ENCODE results near the gene B3GALT2. TPM values are rescaled to one million over a fixed set of nuclear protein-coding genes. Genes with fewer than 3 reads are reported as not detected.

The B3GALT2 gene
- total and polyA plus RNA-seq, 9 of the 15 experiments (the other 6 are each of a cell fraction or from before 2014, with no cell fraction given): 0.03 TPM; not detected in 8

DNA sequence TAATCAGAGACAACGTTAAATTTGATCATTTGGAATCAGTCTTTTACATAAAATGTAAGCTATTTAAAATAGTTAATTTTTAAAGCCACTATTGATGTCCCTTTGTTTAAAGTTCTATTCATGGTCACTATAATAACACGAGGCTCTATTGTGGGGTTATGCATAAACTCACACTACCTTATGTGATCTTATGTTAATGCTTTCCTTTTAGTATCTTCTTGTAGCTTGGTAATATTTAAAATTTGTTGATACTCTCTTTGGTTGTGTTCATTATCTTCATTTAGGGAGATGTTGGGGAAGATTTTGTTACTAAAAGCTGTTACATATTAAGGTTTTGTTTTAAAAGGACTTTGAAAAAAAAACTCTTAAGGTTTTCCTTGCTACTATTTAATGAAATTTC is 1.2 kb downstream of the B3GALT2 start:
- Histone ChIP-seq H3K4me1 (replicated peaks in 1 of 2; ENCODE audit: control insufficient read depth in 2 of 2, insufficient read depth in 2 of 2, low read length in 2 of 2) (no peaks in the 10 kb centered on the region; a peak in 1 of 5 replicates), H3K36me3 (ENCODE audit: control insufficient read depth, insufficient read depth, low read length) (no peaks in the 10 kb centered on the region), H3K9ac (ENCODE audit: insufficient read depth in 1 of 2, low read depth in 2 of 2, low read length in 2 of 2) (no peak overlapping the region), H3K9me1 (ENCODE audit: control insufficient read depth, insufficient read depth, low read length) (no peaks in the 10 kb centered on the region), H3K9me3 (replicated peaks; ENCODE audit: control insufficient read depth, insufficient read depth, low read depth, low read length) (no peaks in the 10 kb centered on the region), H3K79me2 (ENCODE audit: control insufficient read depth, insufficient read depth, low read length) (peaks cover 78% of the 10 kb centered on the region), H3K4me3 (no peak overlapping the region), H3K27ac (ENCODE audit: extremely low read depth, low read depth, low read length) (no peak overlapping the region), H3K27me3 (ENCODE audit: control insufficient read depth in 2 of 2, insufficient read depth in 2 of 2, low read length in 2 of 2) (no peaks in the 10 kb centered on the region), H2AFZ (ENCODE audit: low read depth, low read length) (no peak overlapping the region), H3K4me2 (ENCODE audit: insufficient read depth, low read length) (no peak overlapping the region), H4K20me1 (replicated peaks; ENCODE audit: control insufficient read depth, insufficient read depth, low read length) (peaks cover 3% of the 10 kb centered on the region; the same call in 1 of the 2 replicates)
- no TSS peak for BruUV-seq (replicated peaks)
- TF ChIP-seq ELF1 (tag; IDR thresholded peaks at IDR 0.05) (no peak), XRCC5 (IDR thresholded peaks at IDR 0.05; ENCODE audit: low read depth, low read length) (no peak), CSDE1 (IDR thresholded peaks at IDR 0.05) (no peak), STAT5A (IDR thresholded peaks at IDR 0.05; ENCODE audit: borderline replicate concordance, low read length) (no peak), CAMTA2 (CRISPR knock-in tag; conservative IDR thresholded peaks at IDR 0.05) (no peak), POLR2A (conservative IDR thresholded peaks at IDR 0.05) (no peak), MYBL2 (IDR thresholded peaks at IDR 0.05; ENCODE audit: low read depth) (no peak), MYBL2 (CRISPR knock-in tag; IDR thresholded peaks at IDR 0.05; ENCODE audit: borderline replicate concordance) (no peak), FUS (optimal IDR thresholded peaks at IDR 0.05; ENCODE audit: low read depth, low read length) (no peak), RCOR1 (IDR thresholded peaks at IDR 0.05; ENCODE audit: borderline replicate concordance in 1 of 2, low read depth in 2 of 2, low read length in 2 of 2) (no peak), PTRF (tag; IDR thresholded peaks at IDR 0.05) (no peak)
- TF ChIP-seq, protein P1, sequence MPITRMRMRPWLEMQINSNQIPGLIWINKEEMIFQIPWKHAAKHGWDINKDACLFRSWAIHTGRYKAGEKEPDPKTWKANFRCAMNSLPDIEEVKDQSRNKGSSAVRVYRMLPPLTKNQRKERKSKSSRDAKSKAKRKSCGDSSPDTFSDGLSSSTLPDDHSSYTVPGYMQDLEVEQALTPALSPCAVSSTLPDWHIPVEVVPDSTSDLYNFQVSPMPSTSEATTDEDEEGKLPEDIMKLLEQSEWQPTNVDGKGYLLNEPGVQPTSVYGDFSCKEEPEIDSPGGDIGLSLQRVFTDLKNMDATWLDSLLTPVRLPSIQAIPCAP (CRISPR knock-in tag; IDR thresholded peaks at IDR 0.05; ENCODE audit: borderline replicate concordance): no peak
- TF ChIP-seq, protein P2, sequence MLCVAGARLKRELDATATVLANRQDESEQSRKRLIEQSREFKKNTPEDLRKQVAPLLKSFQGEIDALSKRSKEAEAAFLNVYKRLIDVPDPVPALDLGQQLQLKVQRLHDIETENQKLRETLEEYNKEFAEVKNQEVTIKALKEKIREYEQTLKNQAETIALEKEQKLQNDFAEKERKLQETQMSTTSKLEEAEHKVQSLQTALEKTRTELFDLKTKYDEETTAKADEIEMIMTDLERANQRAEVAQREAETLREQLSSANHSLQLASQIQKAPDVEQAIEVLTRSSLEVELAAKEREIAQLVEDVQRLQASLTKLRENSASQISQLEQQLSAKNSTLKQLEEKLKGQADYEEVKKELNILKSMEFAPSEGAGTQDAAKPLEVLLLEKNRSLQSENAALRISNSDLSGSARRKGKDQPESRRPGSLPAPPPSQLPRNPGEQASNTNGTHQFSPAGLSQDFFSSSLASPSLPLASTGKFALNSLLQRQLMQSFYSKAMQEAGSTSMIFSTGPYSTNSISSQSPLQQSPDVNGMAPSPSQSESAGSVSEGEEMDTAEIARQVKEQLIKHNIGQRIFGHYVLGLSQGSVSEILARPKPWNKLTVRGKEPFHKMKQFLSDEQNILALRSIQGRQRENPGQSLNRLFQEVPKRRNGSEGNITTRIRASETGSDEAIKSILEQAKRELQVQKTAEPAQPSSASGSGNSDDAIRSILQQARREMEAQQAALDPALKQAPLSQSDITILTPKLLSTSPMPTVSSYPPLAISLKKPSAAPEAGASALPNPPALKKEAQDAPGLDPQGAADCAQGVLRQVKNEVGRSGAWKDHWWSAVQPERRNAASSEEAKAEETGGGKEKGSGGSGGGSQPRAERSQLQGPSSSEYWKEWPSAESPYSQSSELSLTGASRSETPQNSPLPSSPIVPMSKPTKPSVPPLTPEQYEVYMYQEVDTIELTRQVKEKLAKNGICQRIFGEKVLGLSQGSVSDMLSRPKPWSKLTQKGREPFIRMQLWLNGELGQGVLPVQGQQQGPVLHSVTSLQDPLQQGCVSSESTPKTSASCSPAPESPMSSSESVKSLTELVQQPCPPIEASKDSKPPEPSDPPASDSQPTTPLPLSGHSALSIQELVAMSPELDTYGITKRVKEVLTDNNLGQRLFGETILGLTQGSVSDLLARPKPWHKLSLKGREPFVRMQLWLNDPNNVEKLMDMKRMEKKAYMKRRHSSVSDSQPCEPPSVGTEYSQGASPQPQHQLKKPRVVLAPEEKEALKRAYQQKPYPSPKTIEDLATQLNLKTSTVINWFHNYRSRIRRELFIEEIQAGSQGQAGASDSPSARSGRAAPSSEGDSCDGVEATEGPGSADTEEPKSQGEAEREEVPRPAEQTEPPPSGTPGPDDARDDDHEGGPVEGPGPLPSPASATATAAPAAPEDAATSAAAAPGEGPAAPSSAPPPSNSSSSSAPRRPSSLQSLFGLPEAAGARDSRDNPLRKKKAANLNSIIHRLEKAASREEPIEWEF (CRISPR knock-in tag; IDR thresholded peaks at IDR 0.05): no peak
- TF ChIP-seq, protein P3, sequence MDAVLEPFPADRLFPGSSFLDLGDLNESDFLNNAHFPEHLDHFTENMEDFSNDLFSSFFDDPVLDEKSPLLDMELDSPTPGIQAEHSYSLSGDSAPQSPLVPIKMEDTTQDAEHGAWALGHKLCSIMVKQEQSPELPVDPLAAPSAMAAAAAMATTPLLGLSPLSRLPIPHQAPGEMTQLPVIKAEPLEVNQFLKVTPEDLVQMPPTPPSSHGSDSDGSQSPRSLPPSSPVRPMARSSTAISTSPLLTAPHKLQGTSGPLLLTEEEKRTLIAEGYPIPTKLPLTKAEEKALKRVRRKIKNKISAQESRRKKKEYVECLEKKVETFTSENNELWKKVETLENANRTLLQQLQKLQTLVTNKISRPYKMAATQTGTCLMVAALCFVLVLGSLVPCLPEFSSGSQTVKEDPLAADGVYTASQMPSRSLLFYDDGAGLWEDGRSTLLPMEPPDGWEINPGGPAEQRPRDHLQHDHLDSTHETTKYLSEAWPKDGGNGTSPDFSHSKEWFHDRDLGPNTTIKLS (IDR thresholded peaks at IDR 0.05; ENCODE audit: borderline replicate concordance, low read depth): no peak
- ChIA-PET CTCF (ENCODE audit: low intra/inter-chr PET ratio) (no interaction called here), POLR2A (interaction anchor here (1.1 to 1.3 kb wide), 3 partner anchors 8 to 14 kb away, joined by 3 to 4 read pairs (median 3); no protein-coding TSS in a partner anchor)
- intact Hi-C loops (cut with micrococcal nuclease): loop anchor here (10.0 kb wide), 1 partner anchor 210 kb away; no protein-coding TSS in a partner anchor
- DNase-seq (ENCODE audit: extremely low read depth in 1 of 4, low spot score in 3 of 4) (no peak), FAIRE-seq (no peak), ATAC-seq (no peak)
- in situ Hi-C loops (cut with MboI): no loop called here
- WGBS (ENCODE audit: insufficient coverage, low coverage, missing lambda C conversion rate): 36% methylated on average over 2 of the region's 2 CpGs
